Liver (tissue), 9 donors: ENCODE data around the gene CDH23. TPM values are rescaled to one million over a fixed set of nuclear protein-coding genes. Genes with fewer than 3 reads are reported as not detected.

ENCODE experiments used
- DNase-seq: peaks from one replicate; pipeline ENCODE4 v3.0.0-alpha.2; 2017; ENCODE audit warnings: low spot score
- H3K27ac ChIP-seq, 2 donors: one replicate each; pipeline ENCODE4 v1.7.0; 2013; ENCODE audit warnings: inconsistent platforms in 2 of 2, low read length in 2 of 2, control low read depth in 1 of 2, low read depth in 1 of 2, mild to moderate bottlenecking in 1 of 2
- H3K27me3 ChIP-seq, 4 donors: one replicate each; pipeline versions ENCODE4 v1.6.1 to v1.7.0; 2013; ENCODE audit warnings: low read length in 3 of 4, inconsistent platforms in 1 of 4, mild to moderate bottlenecking in 1 of 4, moderate library complexity in 1 of 4; ENCODE audit not compliant: control insufficient read depth in 4 of 4, insufficient read depth in 4 of 4
- H3K36me3 ChIP-seq, 4 donors: one replicate each; pipeline versions ENCODE4 v1.6.1 to v1.7.0; 2013; ENCODE audit warnings: low read length in 3 of 4, mild to moderate bottlenecking in 3 of 4, low read depth in 1 of 4, moderate library complexity in 1 of 4; ENCODE audit not compliant: control insufficient read depth in 4 of 4, insufficient read depth in 3 of 4
- H3K4me1 ChIP-seq, 4 donors: one replicate each; pipeline versions ENCODE4 v1.6.1 to v1.7.0; 2013; ENCODE audit warnings: low read length in 3 of 4, mild to moderate bottlenecking in 3 of 4, moderate library complexity in 1 of 4; ENCODE audit not compliant: control insufficient read depth in 4 of 4, insufficient read depth in 4 of 4
- H3K4me3 ChIP-seq, 3 donors: one replicate each; pipeline versions ENCODE4 v1.6.1 to v1.7.0; 2013; ENCODE audit warnings: low read length in 3 of 3, control low read depth in 1 of 3, low read depth in 1 of 3, mild to moderate bottlenecking in 1 of 3
- H3K9ac ChIP-seq, 2 donors: one replicate each; pipeline ENCODE4 v1.7.0; 2013; ENCODE audit warnings: low read length in 2 of 2, mild to moderate bottlenecking in 2 of 2, moderate library complexity in 2 of 2, control low read depth in 1 of 2, low read depth in 1 of 2
- H3K9me3 ChIP-seq, 4 donors: one replicate each; pipeline versions ENCODE4 v1.6.1 to v1.7.0; 2013; ENCODE audit warnings: low read length in 3 of 4; ENCODE audit not compliant: control insufficient read depth in 4 of 4
- FOXA2 ChIP-seq: IDR thresholded peaks from 2 replicates; pipeline ENCODE4 v1.6.1; 2016; ENCODE audit warnings: antibody characterized with exemption
- GABPA ChIP-seq, 2 donors: IDR thresholded peaks in 1 of 2; conservative IDR thresholded peaks in 1 of 2; 2 replicates each; pipeline ENCODE4 v1.6.1; 2016; ENCODE audit warnings: antibody characterized with exemption in 2 of 2, mild to moderate bottlenecking in 1 of 2, moderate library complexity in 1 of 2
- HNF4A ChIP-seq, 2 donors: conservative IDR thresholded peaks; 2 replicates each; pipeline ENCODE4 v1.6.1; 2016; ENCODE audit warnings: antibody characterized with exemption in 2 of 2, mild to moderate bottlenecking in 2 of 2
- JUND ChIP-seq, 2 donors: IDR thresholded peaks; 2 replicates each; pipeline ENCODE4 v1.6.1; 2016; ENCODE audit warnings: antibody characterized with exemption in 2 of 2
- NR2F2 ChIP-seq: IDR thresholded peaks from 2 replicates; pipeline ENCODE4 v1.6.1; 2016; ENCODE audit warnings: antibody characterized with exemption
- SP1 ChIP-seq: IDR thresholded peaks from 2 replicates; pipeline ENCODE4 v1.6.1; 2018; ENCODE audit warnings: antibody characterized with exemption, mild to moderate bottlenecking
- TAF1 ChIP-seq: conservative IDR thresholded peaks from 2 replicates; pipeline ENCODE4 v1.6.1; 2016; ENCODE audit warnings: antibody characterized with exemption, mild to moderate bottlenecking
- YY1 ChIP-seq: IDR thresholded peaks from 2 replicates; pipeline ENCODE4 v1.6.1; 2016; ENCODE audit warnings: antibody characterized with exemption, mild to moderate bottlenecking
- WGBS: extraction: QIAGEN DNeasy Blood & Tissue Kit; methylation state at CpG from one replicate; pipeline ENCODE4 v1.1.7; 2013; 5-methylcytosine and 5-hydroxymethylcytosine counted together
- polyA plus RNA-seq, 2 donors: library from polyadenylated mRNA; stranded (reverse) in 1 of 2; unstranded in 1 of 2; fragments of 200-250 nt in 1 of 2; fragments of >200 nt in 1 of 2; fragmentation: Nextera tagmentation in 1 of 2; extraction: Ambion mirVana in 1 of 2; gene quantifications; one replicate each; pipeline versions ENCODE4 v1.2.1 to v1.2.3, GENCODE V29; 2013 to 2015
- total RNA-seq, 2 donors: library from RNA; depleted of rRNA; stranded (reverse); fragments of >200 nt; gene quantifications; one replicate each; pipeline ENCODE4 v1.2.3, GENCODE V29; 2014
- TF ChIP-seq, protein P1 (sequence below): IDR thresholded peaks from 2 replicates; pipeline ENCODE4 v1.6.1; 2016; ENCODE audit warnings: antibody characterized with exemption, mild to moderate bottlenecking
- TF ChIP-seq, protein P2 (sequence below): IDR thresholded peaks from 2 replicates; pipeline ENCODE4 v1.6.1; 2016; ENCODE audit warnings: antibody characterized with exemption
- TF ChIP-seq, protein P3 (sequence below): IDR thresholded peaks from 2 replicates; pipeline ENCODE4 v1.6.1; 2016; ENCODE audit warnings: antibody characterized with exemption
- TF ChIP-seq, protein P4 (sequence below): fragments of 150-350 bp; IDR thresholded peaks from 2 replicates; pipeline ENCODE4 v1.5.1; 2017; ENCODE audit warnings: improper control_type of control experiment, low read depth, low read length; ENCODE audit not compliant: missing input control
- donor health status: healthy.
- donor health status: healthy.
- donor health status: healthy.
- donor health status: healthy.
- donor health status: healthy.

Gene CDH23
- total and polyA plus RNA-seq, 4 donors: 1.5 to 4.7 (median 3.4) TPM

DNA sequence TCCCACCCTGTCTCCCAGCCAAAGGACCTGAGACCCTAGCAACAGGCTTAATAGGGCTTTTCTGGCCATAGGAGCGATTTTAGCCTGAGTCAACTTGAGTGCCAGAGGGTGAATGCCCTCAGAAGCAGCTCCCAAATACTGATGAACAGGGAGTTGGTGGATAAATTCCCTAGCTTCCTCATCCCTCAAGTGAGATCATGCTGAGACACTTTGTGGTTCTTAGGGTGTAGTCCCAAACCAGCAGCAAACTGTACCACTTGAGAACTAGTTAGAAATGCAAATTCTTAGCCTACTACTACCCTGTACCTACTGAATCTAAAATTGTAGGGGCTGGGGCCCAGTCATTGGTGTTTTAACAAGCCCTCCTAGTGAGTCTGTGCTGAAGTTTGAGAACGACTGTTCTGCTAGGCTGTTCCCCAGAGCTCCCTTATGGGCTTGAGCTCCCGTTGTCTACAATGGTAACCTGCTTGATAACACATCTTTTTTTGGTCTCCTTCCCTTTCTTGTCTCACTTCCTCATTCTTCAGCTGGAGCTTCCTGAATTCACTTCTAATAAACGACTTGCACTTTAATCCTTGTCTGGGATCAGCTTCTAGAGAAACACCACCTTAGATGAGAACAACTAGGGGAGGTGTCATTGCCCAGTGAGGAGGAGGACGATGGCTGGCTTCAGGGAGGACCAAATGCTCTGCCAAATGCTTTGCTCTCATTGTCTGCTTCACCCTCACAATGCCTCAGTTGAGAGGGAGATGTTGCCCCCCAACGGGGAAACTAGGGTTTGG, 18.2 kb upstream of the CDH23 start:
- Histone ChIP-seq H3K27ac (no peak overlapping the region), H3K9me3 (no peaks in the 10 kb centered on the region), H3K36me3 (no peaks in the 10 kb centered on the region), H3K4me3 (no peak overlapping the region), H3K9ac (no peak overlapping the region), H3K4me1 (peaks cover 0 to 11% (median 7%) of the 10 kb centered on the region in 4 donors), H3K27me3 (no peaks in the 10 kb centered on the region)
- no peak for DNase-seq
- WGBS: 68% methylated on average over 6 of the region's 6 CpGs
- TF ChIP-seq NR2F2: no peak
- TF ChIP-seq, protein P1, sequence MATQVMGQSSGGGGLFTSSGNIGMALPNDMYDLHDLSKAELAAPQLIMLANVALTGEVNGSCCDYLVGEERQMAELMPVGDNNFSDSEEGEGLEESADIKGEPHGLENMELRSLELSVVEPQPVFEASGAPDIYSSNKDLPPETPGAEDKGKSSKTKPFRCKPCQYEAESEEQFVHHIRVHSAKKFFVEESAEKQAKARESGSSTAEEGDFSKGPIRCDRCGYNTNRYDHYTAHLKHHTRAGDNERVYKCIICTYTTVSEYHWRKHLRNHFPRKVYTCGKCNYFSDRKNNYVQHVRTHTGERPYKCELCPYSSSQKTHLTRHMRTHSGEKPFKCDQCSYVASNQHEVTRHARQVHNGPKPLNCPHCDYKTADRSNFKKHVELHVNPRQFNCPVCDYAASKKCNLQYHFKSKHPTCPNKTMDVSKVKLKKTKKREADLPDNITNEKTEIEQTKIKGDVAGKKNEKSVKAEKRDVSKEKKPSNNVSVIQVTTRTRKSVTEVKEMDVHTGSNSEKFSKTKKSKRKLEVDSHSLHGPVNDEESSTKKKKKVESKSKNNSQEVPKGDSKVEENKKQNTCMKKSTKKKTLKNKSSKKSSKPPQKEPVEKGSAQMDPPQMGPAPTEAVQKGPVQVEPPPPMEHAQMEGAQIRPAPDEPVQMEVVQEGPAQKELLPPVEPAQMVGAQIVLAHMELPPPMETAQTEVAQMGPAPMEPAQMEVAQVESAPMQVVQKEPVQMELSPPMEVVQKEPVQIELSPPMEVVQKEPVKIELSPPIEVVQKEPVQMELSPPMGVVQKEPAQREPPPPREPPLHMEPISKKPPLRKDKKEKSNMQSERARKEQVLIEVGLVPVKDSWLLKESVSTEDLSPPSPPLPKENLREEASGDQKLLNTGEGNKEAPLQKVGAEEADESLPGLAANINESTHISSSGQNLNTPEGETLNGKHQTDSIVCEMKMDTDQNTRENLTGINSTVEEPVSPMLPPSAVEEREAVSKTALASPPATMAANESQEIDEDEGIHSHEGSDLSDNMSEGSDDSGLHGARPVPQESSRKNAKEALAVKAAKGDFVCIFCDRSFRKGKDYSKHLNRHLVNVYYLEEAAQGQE: no peak
- TF ChIP-seq, protein P2, sequence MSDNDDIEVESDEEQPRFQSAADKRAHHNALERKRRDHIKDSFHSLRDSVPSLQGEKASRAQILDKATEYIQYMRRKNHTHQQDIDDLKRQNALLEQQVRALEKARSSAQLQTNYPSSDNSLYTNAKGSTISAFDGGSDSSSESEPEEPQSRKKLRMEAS: no peak
- TF ChIP-seq, protein P3, sequence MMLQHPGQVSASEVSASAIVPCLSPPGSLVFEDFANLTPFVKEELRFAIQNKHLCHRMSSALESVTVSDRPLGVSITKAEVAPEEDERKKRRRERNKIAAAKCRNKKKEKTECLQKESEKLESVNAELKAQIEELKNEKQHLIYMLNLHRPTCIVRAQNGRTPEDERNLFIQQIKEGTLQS: no peak

DNA sequence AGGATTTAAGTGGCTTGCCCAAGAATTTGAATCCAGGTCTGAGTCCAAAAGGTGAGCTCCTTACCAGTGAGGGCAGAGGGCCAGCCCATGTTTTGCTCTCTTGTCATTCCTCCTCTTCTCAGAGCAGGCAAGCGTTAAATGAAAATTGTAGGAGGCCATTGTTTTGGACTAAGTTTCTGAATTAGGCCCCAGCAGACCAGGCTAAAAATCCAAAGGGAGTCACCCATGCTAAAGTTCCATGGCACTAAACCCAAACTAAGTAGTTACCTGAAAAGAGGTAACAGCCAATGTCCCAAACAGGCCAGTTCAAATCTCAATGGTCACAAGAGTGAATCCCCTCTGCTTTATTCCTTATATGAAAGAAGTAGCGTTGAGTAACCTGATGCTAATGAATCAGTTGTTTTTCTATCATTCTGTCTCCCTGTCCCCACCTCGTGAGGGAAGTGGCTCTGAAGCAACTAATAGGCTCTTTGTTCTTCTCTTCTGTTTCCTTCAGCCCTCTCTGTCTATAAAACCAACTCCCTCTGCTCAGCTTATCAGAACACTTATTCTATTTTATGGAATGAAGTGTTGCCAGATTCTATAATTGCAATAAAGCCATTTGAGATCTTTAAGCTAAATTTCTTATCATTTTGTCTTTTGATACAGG, 17.5 kb upstream of the CDH23 start:
- H3K27ac ChIP-seq: no peak overlapping the region
- TF ChIP-seq YY1: no peak
- TF ChIP-seq GABPA (IDR thresholded peaks at IDR 0.05 in 1 of 2, conservative IDR thresholded peaks at IDR 0.05 in 1 of 2): no peak
- no peak for TF ChIP-seq JUND (IDR thresholded peaks at IDR 0.05)
- no peak for TF ChIP-seq TAF1
- TF ChIP-seq SP1: no peak
- TF ChIP-seq, protein P4, sequence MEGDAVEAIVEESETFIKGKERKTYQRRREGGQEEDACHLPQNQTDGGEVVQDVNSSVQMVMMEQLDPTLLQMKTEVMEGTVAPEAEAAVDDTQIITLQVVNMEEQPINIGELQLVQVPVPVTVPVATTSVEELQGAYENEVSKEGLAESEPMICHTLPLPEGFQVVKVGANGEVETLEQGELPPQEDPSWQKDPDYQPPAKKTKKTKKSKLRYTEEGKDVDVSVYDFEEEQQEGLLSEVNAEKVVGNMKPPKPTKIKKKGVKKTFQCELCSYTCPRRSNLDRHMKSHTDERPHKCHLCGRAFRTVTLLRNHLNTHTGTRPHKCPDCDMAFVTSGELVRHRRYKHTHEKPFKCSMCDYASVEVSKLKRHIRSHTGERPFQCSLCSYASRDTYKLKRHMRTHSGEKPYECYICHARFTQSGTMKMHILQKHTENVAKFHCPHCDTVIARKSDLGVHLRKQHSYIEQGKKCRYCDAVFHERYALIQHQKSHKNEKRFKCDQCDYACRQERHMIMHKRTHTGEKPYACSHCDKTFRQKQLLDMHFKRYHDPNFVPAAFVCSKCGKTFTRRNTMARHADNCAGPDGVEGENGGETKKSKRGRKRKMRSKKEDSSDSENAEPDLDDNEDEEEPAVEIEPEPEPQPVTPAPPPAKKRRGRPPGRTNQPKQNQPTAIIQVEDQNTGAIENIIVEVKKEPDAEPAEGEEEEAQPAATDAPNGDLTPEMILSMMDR: no peak
- TF ChIP-seq FOXA2: no peak
- TF ChIP-seq, protein P2: no peak
- TF ChIP-seq, protein P3: no peak
- TF ChIP-seq HNF4A (conservative IDR thresholded peaks at IDR 0.05): no peak
- DNase-seq: no peak
- no peak overlapping the region for H3K9ac ChIP-seq
- H3K9me3 ChIP-seq: no peaks in the 10 kb centered on the region
- no peak overlapping the region for H3K4me3 ChIP-seq
- no peaks in the 10 kb centered on the region for H3K36me3 ChIP-seq
- peaks cover 0 to 11% (median 7%) of the 10 kb centered on the region in 4 donors for H3K4me1 ChIP-seq
- H3K27me3 ChIP-seq: no peaks in the 10 kb centered on the region
- WGBS: 79% methylated on average over 3 of the region's 3 CpGs
